ENCODE data around the gene EMILIN1.

EMILIN1 gene

DNA sequence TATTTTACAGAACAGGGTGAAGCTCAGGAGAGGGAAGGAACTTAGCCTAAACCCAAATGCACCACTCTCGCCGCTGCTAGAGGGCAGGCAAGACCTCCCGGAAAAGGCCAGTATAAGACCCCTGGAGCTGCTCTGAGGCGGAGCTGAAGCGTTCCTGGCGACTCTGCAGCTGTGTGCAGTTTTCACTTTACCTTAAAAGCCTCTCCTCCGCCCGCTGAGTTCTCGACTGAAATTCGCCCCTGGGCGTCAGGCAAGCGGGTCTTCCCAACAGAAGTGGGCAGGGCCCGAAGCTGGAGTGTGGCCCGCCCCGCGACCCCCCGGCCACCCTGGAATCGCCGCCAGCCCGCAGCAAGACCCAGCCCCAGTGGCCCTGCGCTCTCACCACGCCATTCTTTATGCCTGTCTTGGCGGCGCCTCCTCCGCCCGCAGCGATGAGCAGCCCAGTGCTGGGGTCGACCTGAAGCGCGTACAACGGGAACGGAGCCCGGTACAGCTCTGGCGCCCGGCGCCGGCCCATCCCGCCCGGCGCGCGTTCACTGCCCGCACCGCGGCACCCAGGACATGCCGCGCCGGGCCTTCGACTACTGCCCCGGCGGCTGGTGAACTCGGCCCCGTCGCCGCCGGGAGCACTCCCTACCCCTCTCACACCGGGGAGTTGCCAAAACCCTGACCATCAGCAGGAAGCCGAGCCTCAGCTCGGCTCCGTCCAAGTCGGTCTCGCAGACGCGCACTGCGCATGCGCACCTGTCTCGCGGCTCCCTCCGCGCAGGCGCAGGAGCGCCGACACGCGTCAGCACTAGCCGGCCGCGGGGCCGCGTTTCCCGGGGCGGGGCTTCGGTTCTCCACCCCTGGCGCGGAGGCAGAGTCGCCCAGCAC, 55.7 kb downstream of the EMILIN1 start, which contains the start of gene PREB:
Gene PREB (minus strand): TSS at position 732 of the 876 bp plus-strand sequence. CDS start 215 bp downstream, at position 517.
- Histone ChIP-seq H3K27ac (peak within 1 kb of the TSS; percentile 78 to 98 (median 88)), H3K4me3 (peak within 1 kb of the TSS; percentile 80 to 98 (median 97))

DNA sequence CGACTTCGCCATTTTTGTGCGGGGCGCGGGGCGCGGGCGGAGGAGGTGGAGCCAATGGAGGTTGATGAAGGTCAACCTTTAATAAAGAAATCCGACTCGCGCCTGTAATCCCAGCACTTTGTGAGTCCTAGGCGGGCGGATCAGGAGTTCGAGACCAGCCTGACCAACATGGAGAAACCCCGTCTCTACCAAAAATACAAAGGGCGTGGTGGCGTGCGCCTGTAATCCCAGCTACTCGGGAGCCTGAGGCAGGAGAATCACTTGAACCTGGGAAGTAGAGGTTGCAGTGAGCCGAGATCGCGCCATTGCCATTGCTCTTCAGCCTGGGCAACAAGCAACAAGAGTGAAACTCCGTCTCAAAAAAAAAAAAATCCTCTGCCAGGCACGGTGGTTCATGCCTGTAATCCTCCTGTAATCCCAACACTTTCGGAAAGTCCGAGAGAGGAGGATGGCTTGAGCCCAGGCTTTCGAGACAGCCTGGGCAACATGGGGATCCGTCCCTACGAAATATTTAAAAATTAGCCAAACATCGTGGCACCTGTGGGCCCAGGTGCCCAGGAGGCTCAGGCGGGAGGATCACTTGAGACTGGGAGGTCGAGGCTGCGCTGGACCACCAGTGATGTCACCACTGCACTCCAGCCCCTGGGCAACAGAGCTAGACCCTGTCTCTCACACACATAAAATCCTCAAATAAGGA, 56.5 kb downstream of the EMILIN1 start:
- peak overlapping the region in 11 of 21 experiments; percentile 66 to 95 (median 88) for H3K27ac ChIP-seq
- H3K4me3 ChIP-seq: peak overlapping the region; percentile 80 to 98 (median 97)

DNA sequence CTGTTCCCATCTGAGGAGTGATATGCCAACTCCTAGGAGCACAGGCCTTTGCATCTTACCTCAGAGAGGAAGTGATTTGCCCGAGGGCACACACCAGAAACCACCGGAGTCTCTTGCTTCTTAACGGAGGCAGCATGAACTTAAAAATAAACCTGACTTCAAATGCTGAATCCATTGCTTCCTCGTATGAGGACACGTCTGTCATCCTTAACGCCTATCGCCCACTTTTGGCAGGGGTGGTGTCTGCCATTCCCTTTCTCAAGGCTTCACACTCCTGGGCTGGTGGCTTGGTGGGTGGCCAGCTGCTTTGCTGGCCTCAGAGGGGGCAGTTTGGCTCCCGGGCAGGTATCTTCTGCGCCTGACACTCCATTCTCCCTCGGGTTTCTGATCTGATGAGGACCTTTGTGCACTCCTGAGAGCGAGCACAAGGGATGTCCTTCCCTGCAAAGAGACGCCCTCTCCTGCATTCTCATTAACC, 57.1 kb downstream of the EMILIN1 start:
- no peak overlapping the region for H3K4me3 ChIP-seq
- no peak overlapping the region for H3K27ac ChIP-seq

Measured in skin epidermis (tissue), 12 donors.